Cerebellar nuclear complex (tissue), 1 donor: ENCODE results near the gene FNDC10.
"Not testable (repeated sequence)": the region's sequence is repeated elsewhere in the genome, so short reads cannot be mapped to it uniquely, and the experiment has no call there.

Experiments
- DNase-seq, 2 experiments: peaks; one replicate each; lab custom pipeline; 2025; lab: John Stamatoyannopoulos, UW

The FNDC10 gene

DNA sequence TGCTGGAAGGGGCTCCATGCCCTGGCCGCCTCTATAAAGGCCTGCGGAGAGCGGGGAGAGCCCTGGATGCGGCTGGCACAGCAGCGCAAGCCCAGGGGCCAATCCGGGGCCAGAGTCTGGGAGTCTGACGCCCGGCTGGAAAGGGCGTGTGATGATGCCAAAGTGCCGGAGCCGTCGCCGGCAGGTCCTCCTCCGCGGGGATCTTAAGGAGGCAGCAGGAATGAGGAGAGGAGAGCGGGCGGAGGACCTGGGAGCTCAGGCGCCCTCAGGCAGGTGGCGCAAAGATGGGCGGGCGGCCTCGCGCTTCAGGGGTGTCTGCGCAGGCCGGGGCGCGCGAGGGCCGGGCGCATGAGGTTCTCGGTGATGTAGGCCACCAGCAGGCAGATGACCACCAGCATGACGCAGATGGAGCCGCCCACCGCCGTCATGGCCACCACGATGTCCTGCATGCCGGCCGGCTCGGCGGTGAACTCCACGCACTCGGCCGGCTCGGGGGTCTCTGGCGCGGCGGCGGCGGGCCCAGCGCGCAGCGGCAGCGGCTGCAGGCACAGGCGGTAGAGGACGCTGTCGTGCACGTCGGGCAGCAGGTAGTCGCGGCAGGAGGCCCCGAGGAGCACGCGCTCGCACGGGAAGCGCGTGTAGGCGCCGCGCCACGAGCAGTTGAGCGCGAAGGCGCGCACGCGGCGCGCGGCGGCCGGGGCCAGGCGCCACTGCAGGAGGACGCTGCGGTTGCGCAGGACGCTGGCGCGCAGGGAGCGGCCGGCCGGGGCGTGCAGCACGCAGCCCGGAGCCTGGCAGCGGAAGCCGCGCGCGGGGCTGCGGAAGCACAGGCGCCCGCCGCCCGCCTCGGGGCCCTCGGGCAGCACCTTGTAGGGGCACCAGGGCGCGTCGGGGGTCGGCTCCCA is 653 bp downstream of the FNDC10 start:
- no peak for DNase-seq

DNA sequence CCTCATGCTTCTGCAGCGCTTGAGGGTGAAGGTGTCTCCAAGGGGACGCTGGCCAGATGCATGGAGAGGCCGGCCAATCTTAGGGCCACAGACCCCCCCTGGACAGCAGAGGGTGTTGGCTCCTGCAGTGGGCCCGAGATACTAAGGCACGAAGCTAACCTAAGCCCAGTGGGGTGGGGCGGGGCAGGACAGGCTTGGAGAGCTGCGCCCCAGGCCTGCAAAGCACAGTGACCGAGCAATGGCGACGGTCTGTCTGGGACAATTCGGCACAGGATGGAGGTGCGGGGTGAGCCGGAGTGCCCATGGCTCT is 1.3 kb downstream of the FNDC10 start:
- DNase-seq = no peak

DNA sequence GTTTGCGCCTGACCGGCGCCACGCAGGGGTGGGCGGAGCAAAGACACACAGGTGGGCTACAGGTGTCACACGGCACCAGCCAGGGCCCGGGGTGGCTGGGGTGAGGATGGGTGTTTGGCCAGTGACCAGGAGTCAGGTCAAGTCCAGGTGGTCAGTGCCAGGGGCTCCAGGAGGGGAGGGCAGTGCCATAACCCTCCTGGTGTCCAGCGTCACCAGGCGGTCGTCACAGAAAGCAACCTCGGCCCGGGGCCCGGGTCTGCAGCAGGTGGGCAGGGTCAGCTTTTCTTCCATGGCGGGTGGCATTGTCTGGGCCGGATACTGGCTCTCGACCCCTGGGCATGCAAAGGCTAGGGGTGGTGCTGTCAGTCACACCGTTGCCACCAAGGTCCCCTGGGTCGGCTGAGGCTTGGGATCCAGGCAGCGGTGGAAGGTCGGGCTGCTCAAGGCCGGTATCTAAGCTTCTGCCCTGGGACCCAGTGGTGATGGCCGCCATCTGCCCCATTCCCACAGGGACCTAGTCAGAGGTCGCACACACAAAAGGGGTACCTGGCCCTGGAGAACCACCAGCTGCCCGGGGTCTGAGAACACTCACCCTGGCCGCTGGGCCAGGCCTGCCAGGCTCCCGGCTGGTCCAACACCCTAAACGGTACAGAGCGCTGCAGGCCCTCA is 1.8 kb downstream of the FNDC10 start:
- DNase-seq = no peak

DNA sequence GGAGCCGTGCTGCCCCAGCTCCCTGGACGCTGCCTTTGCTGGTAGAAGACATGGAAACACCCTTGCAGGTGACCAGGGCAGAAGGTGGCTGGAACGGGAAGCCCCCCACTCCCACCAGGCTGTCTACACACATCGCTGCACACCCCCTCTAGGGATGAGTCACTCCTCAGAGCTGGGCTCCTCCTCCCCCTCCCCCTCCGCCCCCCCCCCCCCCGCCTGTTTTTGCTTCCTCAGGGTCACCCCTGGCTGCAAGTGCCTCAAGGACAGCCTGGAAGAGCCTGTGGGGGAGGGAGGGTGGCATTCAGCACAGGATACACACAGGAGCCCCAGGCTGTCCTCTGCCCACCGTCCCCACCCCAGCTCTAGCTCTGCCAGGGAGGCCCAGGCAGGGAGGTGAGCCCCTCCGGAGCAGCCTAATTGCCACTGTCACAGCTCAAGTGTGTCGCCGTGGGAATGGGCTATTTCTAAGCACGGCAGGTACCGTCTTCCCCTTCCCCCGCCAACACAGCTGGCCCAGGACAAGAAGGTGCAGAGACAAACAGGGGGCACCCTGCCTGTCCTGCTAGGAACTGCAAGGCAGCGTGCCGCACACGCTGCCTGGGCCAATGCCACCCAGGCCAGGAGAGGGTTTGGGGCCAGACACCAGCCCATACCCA is 2.5 kb downstream of the FNDC10 start:
- DNase-seq = no peak

DNA sequence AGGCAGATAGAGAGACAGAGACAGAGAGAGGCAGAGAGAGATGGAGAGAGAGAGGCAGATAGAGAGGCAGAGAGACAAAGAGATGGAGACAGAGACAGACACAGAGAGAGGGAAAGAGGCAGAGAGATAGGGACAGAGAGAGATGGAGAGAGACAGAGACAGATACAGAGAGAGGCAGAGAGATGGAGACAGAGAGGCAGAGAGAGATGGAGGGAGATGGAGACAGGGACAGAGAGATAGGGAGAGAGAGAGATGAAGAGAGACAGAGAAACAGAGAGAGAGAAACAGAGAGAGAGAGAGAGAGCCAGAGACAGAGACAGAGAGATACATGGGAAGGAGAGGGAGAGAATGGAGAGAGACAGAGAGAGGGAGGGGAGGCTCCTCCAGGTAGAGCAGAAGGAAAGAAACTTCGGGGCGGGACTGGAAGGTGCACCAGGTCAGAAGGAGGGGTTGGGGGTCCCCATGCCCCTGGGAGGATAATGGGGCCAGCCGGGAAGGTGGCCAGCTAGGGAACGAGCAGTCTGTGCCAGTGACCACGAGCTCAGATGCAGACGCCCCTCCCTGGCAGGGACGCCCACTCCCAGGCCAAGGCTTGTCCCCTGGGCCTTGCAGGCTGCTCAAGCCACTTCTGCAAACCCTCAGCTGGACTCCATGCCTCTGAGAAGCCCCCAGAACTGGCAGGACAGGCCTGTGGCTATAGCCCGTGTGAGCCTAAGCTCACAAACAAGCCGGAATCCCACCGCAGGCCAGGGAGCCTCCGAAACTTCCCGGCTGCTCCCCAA is 3.3 kb downstream of the FNDC10 start:
- DNase-seq = no peak

DNA sequence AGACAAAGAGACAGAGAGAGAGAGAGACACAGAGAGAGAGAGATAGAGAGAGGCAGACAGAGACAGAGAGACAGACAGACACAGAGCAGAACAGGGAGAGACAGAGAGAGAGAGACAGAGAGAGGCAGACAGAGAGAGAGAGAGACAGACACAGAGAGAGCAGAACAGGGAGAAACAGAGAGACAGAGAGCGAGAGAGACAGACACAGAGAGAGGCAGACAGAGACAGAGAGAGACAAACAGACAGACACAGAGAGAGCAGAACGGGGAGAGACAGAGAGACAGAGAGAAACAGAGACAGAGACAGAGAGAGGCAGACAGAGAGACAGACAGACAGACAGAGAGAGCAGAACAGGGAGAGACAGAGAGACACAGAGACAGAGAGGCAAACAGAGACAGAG is 4.6 kb downstream of the FNDC10 start:
- not testable (repeated sequence) for DNase-seq

DNA sequence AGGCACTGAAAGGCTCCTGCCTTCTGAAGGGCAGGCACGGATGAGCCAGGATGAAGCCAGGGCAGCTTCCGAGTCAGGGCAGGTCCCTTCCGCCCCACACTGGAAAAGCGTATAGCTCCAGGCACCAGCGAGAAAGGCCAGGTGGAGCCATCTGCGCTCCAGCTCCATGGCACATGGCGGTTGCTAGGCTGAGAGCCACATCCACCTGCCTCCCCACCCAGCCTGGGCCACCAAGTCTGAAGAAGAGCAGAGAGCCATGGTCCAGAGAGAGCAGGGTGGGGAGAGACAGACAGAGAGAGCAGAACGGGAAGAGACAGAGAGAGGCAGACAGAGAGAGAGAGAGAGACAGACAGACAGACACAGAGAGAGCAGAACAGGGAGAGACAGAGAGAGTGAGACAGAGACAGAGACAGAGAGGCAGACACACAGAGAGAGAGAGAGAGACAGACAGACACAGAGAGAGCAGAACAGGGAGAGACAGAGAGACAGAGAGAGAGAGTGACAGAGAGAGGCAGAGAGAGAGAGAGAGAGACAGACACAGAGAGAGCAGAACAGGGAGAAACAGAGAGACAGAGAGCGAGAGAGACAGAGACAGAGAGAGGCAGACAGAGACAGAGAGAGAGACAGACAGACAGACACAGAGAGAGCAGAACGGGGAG is 5.2 kb downstream of the FNDC10 start:
- DNase-seq = no peak

DNA sequence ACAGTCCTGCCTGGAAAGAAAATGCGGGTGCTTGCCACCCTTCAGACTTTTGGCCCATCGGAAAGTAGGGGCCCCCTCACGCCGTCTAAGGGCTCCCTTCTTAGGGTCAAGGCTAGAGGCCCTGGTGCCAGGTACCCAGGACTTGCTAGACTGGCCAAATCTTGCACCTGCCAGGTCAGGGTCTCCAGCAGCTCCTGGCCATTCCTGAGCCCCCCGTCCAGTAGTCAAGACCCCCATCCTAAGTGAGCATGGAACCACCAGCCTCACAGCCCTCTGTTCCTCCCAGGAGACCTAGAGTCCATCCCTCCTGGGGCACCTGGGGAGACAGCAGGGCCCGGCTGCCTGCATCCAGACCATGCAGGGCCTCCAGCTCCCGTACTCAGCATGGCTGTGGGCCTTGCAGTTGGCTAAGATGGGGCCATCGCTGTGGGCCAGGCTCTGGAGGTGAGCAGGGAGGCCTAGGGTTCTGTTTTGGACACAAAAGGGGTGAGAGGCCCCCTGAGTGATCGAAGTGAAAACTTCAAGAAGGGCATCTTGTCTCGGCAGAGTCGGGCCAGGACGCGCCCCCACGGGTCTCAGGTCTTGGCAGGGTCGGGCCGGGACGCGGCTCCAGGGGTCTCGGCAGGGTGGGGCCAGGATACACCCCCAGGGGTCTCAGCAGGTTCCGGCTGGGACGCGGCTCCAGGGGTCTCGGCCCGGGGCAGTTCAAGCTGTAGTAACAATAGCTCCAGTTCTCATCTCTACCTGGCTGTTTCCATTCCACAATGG is 5.9 kb downstream of the FNDC10 start:
- no peak for DNase-seq

DNA sequence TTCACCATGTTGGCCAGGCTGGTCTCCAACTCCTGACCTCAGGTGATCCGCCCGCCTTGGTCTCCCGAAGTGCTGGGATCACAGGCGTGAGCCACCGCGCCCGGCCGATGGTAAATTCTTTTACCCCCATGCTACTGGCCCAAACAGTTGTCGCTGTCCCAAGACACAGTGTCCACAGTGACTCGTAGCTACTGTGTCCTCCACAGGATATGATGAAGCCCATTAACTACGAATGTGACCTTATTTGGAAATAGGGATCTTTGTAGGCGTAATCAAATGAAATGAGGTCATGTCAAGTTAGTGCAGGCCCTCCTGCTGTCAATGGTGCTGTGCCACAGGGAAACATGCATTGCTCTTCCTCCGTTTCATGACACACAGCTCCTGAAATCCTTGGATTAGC is 8.5 kb downstream of the FNDC10 start:
- no peak for DNase-seq

DNA sequence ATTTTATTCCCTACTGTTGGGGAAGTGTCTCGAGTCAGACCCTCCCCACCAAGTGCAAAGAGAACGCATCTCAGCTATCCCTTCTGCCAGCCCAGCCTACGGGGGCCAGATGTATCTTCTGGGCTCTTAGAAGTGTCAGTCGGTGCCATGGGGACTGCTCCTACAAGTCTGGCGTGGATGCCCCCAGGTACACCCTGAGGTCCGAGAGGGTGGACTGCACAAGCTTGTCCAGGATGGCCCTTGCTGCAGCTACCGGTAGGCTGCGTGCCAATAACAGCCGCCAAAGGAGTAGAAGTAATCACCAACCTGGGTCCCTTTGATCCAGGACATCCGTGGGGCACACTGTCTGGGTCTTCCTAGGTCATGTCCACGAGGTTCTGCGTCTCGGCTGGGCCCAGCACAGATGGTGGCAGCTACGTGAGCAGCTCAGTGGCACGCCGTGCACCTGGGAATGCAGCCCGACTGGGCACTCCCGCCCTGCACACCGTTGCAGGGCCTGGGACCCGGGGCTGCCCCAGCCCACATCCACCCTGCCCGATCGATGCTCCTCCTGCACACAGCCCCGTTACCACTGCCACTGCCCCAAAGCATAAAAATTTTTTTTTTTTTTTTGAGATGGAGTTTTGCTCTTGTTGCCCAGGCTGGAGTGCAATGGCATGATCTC is 16.5 kb downstream of the FNDC10 start:
- no peak for DNase-seq

DNA sequence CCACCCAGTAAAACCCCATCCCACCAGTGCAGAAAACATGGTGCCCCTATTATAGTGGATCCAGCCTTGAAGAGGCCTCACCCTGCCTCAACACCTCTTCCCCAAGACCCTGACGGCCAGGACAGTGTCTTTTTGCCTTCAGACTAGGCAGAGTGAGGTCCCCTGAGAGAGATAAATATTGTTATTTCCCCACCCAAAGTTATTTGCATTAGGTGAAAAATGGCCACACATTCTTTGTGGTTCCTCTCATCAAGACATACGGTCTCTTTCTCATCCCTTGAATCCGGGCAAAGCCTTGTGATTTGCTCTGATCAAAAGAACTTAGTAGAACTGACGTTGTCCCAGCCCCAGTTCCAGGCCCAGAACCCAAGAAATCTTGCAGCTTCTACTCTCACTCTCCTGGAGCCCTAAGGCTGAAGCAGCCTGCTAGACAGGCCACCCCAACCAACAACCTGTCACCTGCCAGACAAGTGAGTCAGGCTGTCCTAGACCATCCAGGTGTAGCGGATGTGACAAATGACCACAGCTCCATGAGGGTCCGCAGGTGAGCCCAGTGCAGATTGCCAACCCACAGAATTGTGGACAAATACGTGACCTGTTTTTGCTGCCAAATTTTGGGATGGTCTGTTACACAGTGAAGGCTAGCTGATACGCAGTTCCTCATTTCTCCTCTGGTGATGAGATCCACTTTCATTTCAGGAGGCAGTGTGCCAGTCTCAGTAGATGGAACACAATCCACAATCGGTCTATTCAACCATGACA is 17.2 kb downstream of the FNDC10 start:
- DNase-seq = no peak

DNA sequence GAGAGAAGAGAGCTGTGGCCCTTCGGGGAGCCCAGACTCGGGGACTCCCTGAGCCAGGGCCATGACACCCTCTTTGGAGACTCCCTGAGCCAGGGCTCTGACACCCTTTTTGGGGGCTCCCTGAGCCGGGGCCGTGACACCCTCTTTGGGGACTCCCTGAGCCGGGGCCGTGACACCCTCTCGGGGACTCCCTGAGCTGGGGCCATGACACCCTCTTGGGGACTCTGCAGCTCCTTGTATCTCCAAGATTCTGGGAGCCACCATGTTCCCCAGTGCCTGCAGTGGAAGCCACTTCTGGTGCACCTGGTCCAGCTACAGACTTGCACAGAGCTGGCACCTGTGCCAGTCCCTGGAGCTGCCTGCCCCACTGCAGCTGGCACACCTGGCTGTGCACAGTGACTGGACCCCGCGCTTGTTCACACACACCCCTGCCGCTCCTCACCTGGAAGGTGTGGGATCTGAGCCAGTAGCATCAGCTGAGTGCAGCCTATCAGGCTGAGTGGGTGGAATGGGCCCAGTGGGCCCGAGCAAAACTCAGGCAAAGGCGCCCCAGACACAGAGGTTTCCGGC is 21.5 kb downstream of the FNDC10 start:
- DNase-seq = no peak

DNA sequence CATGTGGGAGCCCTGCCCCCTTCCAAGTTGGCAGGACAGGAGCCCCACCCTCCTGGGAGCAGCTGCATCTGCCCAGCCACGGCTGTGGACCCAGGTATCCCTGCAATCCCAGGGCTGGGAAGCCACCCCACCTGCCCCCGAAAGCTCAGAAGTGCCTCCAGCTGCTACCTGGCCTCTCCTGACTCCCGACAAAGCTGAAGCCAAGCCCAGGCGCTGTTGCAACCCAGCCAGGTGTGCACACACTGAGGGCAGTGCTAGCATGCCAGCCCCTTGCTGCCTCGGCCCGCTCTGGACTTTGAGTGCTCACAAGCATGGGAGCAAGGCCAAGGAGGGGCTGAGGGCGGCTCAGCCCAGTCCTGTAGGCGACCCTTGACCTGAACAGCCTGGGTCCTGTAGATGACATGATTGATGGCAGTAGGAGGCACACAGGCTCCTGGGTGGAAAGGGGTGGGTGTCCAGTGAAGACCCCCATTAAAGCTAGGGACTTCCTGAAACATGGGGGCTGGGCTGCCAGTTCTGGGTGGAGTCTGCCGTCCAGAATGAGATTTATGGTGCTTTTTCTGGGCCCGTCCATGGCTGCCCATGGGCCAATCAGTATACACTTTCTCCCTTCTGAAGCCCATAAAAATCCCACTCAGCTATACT is 22.4 kb downstream of the FNDC10 start:
- no peak for DNase-seq

DNA sequence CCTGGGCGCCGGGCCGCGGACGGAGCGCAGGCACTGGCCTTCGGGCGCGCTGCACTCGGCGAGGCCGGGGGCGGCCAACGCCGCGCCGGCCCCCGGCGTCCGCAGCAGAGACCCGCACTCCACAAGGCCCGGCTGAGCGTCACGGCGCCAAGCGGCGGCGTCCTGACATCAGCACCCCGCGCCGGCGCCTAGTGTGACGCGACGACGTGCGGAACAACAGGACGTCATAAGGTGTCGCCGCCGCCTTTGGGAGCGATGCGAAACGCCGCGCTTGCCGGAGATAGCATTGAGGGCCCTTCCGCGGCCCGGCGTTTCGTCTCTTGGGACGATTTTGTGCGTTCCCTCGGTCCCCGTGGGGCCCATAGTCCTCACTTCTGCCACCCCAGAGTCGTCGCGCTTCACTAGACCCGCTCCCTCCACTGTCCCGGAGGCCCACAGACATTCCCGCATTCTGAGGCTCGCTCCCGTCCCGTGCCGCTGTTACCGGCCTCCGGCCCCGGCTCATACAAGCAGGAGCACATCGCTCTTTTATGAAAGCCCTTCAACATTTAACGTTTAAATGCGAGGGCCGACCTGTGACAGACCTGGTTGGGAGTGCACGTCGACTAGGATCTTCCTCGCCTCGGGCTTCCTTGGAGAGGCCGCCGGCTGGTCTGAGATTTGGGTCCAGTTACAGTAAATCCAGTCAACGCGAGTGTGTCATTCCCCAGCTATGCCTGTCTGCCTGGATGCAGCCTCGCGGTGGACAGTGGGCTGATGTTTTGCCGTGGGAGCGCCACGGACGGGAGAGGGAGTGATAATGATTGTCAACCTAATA is 25.0 kb downstream of the FNDC10 start, which contains the start of gene SSU72:
SSU72 (minus strand) TSS at position 143 of the 817 bp plus-strand sequence. CDS start 306 bp downstream, outside the sequence.
- peak in 1 of 2 experiments; percentile 44 for DNase-seq

DNA sequence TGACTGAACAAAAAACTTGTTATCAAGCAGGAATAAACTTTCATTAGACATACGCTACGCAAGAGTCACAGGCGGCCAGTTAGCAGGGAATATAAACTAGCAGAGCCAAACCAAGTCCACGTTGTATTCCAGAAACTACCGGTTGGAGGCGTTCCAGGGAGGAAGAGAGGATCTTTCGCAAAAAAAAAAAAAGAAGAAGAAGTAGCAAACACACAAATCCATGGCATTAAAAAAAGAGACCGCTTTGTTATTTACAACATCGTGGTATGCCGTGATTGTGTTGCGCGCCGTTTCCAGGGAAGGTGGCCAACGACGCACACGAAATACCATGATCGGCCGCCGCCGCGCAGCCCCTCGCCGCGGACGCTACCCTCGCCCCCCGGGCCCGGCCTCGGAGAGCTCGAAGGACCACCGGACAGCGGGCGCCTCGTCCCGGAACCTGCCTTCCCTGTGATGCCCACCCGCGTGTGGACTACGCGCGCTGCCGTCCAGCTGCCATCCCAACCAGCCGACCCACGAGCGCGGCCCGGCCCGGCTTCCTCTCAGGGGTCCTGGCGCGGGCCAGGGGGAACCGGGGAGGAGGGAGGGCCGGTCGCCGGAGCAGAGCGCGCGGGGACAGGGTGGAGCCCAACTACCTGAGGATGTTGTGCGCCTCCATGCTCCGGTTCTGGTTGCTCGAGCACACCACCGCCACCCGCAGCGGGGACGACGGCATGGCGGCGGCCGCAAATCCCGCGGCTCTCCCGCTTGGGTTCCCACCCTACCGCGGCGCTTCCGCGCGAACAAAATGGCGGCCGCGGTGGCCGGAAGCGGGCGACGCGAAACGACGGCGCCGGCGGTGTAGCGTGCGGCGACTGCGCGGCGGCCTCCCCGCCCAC is 25.9 kb downstream of the FNDC10 start:
- DNase-seq = no peak

DNA sequence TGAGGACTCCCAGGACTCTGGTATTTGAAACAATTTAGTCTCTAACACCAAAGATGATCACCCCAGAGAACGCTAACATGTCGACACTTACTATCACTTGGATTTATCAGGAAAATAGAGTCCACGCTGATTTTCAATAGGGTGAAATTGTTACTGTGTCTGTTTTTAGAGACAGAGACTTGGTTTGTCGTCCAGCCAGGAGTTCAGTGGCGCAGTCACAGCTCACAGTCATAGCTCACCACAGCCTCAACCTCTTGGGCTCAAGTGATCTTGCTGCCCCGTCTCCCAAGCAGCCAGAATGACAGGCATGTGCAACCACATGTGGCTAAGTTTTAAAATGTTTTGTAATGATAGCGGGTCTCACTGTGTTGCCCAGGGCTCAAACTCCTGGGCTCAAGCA is 30.6 kb downstream of the FNDC10 start:
- no peak for DNase-seq

DNA sequence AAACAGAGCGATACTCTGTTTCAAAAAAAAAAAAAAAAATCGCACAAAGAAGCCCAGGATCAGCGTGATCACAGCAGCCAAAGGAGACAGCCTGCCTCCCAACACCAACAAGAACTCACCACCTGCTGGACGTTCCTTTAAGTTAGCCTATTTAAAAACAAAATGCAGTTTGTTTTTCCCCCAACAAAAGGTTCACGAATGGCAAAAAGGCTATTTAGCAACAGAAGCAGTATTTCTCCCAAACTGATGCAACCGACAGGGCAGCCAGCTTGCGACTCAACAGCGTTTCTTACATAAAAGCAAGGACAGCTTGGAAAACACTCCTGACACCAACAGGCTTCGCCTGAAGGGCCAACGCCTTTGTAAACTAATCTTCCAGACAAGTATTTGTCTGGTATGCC is 32.0 kb downstream of the FNDC10 start:
- no peak for DNase-seq
